Upper lobe of left lung (tissue), 4 donors: Measurements from ENCODE around the gene MYO16.

Source experiments
- CTCF ChIP-seq, 6 experiments: fragments of 450-650 bp in 4 of 6; fragments of 200-600 bp in 2 of 6; sonication (generic) in 2 of 6; IDR thresholded peaks; one replicate each; pipeline ENCODE4 v1.5.1; 2016 to 2019; ENCODE audit warnings: antibody characterized with exemption in 6 of 6
- POLR2A ChIP-seq, 4 donors: fragments of 450-650 bp; IDR thresholded peaks; one replicate each; pipeline ENCODE4 v1.5.1; 2016 to 2017; ENCODE audit warnings: antibody characterized with exemption in 4 of 4, mild to moderate bottlenecking in 2 of 4
- POLR2AphosphoS5 ChIP-seq, 2 donors: sonication (generic); formaldehyde crosslinking; IDR thresholded peaks; one replicate each; pipeline ENCODE4 v1.5.1; 2017; ENCODE audit warnings: antibody characterized with exemption in 2 of 2

DNA sequence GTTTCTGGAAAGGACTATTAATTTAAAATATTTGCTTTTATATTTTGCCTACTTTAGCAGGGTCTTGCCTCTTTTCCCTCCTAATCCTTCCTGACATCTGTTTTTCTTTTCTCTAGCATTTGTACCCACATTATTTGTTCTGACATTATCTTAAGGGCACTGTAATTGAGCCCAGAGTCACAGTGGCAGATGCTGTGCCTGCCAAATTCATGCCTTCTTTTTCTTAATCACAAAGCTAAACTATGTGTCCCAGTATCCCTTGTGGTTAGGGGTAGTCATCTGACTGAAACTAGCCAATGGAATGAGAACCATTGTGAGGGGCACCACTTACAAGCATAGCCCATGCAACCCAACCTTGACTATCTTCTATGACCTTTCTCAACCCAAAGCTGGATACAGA lies 562.9 kb downstream of the MYO16 start:
- no peak for TF ChIP-seq POLR2A (IDR thresholded peaks at IDR 0.05)
- no peak for TF ChIP-seq CTCF (IDR thresholded peaks at IDR 0.05)
- TF ChIP-seq POLR2AphosphoS5 (IDR thresholded peaks at IDR 0.05), result no peak
